ENCODE results near the gene DNAJC19.

DNA sequence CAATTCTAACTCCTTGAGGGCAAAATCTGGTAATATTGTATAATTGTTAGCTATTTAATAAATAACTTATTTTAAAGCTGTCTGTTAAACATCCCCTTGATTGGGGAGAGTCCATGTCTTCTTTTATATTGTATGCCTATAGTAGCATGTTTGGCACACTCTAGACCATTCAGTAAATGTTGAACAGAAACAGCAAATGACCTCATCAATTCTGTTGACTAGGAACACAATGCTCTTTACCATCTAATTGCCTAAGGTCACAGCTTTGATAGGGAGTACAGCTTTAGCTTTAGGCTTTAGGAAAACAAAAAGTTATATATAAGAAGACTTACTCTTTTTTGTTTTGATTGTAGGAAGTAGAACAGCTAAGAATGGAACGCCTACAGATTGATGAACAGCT is 27.0 kb downstream of the DNAJC19 start:
- TF ChIP-seq, protein P1, sequence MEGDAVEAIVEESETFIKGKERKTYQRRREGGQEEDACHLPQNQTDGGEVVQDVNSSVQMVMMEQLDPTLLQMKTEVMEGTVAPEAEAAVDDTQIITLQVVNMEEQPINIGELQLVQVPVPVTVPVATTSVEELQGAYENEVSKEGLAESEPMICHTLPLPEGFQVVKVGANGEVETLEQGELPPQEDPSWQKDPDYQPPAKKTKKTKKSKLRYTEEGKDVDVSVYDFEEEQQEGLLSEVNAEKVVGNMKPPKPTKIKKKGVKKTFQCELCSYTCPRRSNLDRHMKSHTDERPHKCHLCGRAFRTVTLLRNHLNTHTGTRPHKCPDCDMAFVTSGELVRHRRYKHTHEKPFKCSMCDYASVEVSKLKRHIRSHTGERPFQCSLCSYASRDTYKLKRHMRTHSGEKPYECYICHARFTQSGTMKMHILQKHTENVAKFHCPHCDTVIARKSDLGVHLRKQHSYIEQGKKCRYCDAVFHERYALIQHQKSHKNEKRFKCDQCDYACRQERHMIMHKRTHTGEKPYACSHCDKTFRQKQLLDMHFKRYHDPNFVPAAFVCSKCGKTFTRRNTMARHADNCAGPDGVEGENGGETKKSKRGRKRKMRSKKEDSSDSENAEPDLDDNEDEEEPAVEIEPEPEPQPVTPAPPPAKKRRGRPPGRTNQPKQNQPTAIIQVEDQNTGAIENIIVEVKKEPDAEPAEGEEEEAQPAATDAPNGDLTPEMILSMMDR (conservative IDR thresholded peaks at IDR 0.05): no peak
- TF ChIP-seq EZH2 (IDR thresholded peaks at IDR 0.05; ENCODE audit: low read depth): no peak
